HCT116 (cell line): ENCODE measurements around the gene UBE2G2. TPM values are rescaled to one million over a fixed set of nuclear protein-coding genes. Genes with fewer than 3 reads are reported as not detected.

Experiments used
- ATAC-seq: fragments of 200-7000 bp; cut with Tn5 transposase; 2 replicates; pipeline ENCODE4 v1.9.1; 2020; ENCODE audit warnings: mild to moderate bottlenecking, moderate library complexity
- BruUV-seq: library from RNA; stranded (reverse); fragments of 400-500 nt; replicated peaks from 2 replicates; lab custom pipeline; 2021; lab: Mats Ljungman, UMichigan
- CTCF ChIA-PET: fragments of 300-600 bp; sonication (Branson Sonifier 250); formaldehyde crosslinking; loops from one replicate; lab custom pipeline; 2021; ENCODE audit warnings: antibody characterized with exemption; lab: Charles Lee
- POLR2A ChIA-PET: fragments of 300-600, 350-600 bp; sonication (Branson Sonifier 250); formaldehyde crosslinking; loops from one replicate; lab custom pipeline; 2021; ENCODE audit warnings: antibody characterized with exemption; lab: Charles Lee
- RAD21 ChIA-PET, 2 experiments: fragments of 300-600 bp; sonication (Branson Sonifier 250); formaldehyde crosslinking; loops; one replicate each; lab custom pipeline; 2023; ENCODE audit warnings: low total read pairs in 2 of 2; ENCODE audit not compliant: uncharacterized antibody in 2 of 2, unreplicated experiment in 2 of 2, low non-redundant PET in 1 of 2; lab: Charles Lee
- DNase-seq: peaks from one replicate; pipeline ENCODE4 v3.0.0-alpha.2; 2010; ENCODE audit warnings: low read depth, low spot score
- H2AFZ ChIP-seq: fragments of 200-600 bp; shearing (Covaris generic), sonication (generic); 2 replicates; pipeline ENCODE4 v1.6.1; 2017; ENCODE audit warnings: low read depth, mixed run types, mixed read lengths, antibody characterized with exemption, low read length; ENCODE audit not compliant: poor library complexity, severe bottlenecking
- H3K27ac ChIP-seq: 2 replicates; pipeline ENCODE4 v1.5.1; 2012; ENCODE audit warnings: low read depth, low read length
- H3K27me3 ChIP-seq: fragments of 200-600 bp; sonication (generic); 2 replicates; pipeline ENCODE4 v1.6.1; 2016; ENCODE audit warnings: mixed run types, low read length, mixed read lengths; ENCODE audit not compliant: insufficient read depth
- H3K36me3 ChIP-seq, 2 experiments: fragments of 200-500 bp in 1 of 2; fragments of 200-600 bp in 1 of 2; sonication (Bioruptor generic) in 1 of 2; sonication (generic) in 1 of 2; 2 replicates each; pipeline versions ENCODE4 v1.5.1 to v1.6.1; 2014 to 2016; ENCODE audit warnings: low read length in 2 of 2, inconsistent platforms in 1 of 2, mixed read lengths in 1 of 2, mixed run types in 1 of 2; ENCODE audit not compliant: insufficient read depth in 2 of 2, control insufficient read depth in 1 of 2
- H3K4me1 ChIP-seq, 2 experiments: fragments of 200-600 bp in 1 of 2; sonication (generic) in 1 of 2; 2 replicates each; pipeline versions ENCODE4 v1.5.1 to v1.6.1; 2012 to 2017; ENCODE audit warnings: low read length in 2 of 2, inconsistent platforms in 1 of 2, mild to moderate bottlenecking in 1 of 2, mixed read lengths in 1 of 2, mixed run types in 1 of 2, moderate library complexity in 1 of 2; ENCODE audit not compliant: insufficient read depth in 2 of 2, control insufficient read depth in 1 of 2
- H3K4me2 ChIP-seq: fragments of 200-600 bp; sonication (generic); 2 replicates; pipeline ENCODE4 v1.6.1; 2017; ENCODE audit warnings: mixed run types, low read length, mixed read lengths
- H3K4me3 ChIP-seq, 2 experiments: fragments of 200-600 bp in 1 of 2; sonication (generic) in 1 of 2; replicated peaks in 1 of 2; 2 replicates each; pipeline ENCODE4 v1.5.1; 2011 to 2016; ENCODE audit warnings: low read length in 2 of 2, control low read depth in 1 of 2, low read depth in 1 of 2, mild to moderate bottlenecking in 1 of 2, mixed read lengths in 1 of 2, mixed run types in 1 of 2
- H3K79me2 ChIP-seq: fragments of 200-600 bp; sonication (generic); 2 replicates; pipeline ENCODE4 v1.6.1; 2017; ENCODE audit warnings: mild to moderate bottlenecking, mixed run types, low read length, moderate library complexity, mixed read lengths; ENCODE audit not compliant: insufficient read depth
- H3K9ac ChIP-seq: fragments of 200-600 bp; sonication (generic); 2 replicates; pipeline ENCODE4 v1.6.1; 2016; ENCODE audit warnings: low read length, mixed read lengths
- H3K9me2 ChIP-seq: fragments of 200-600 bp; sonication (generic), shearing (Covaris generic); 2 replicates; pipeline ENCODE4 v1.6.1; 2017; ENCODE audit warnings: mixed run types, mild to moderate bottlenecking, moderate library complexity; ENCODE audit not compliant: insufficient read depth
- H3K9me3 ChIP-seq, 2 experiments: fragments of 200-500 bp in 1 of 2; fragments of 200-600 bp in 1 of 2; sonication (Bioruptor generic) in 1 of 2; sonication (generic) in 1 of 2; 2 replicates each; pipeline ENCODE4 v1.6.1; 2014 to 2017; ENCODE audit warnings: low read length in 2 of 2, mixed read lengths in 2 of 2, inconsistent platforms in 1 of 2, low read depth in 1 of 2, mild to moderate bottlenecking in 1 of 2, mixed run types in 1 of 2, moderate library complexity in 1 of 2; ENCODE audit not compliant: control insufficient read depth in 1 of 2, insufficient read depth in 1 of 2
- H4K20me1 ChIP-seq: fragments of 200-600 bp; sonication (generic), shearing (Covaris generic); 2 replicates; pipeline ENCODE4 v1.6.1; 2017; ENCODE audit warnings: mixed run types, mild to moderate bottlenecking, moderate library complexity; ENCODE audit not compliant: insufficient read depth
- CTCF ChIP-seq, 3 experiments: fragments of 200-600 bp in 1 of 3; sonication (generic) in 1 of 3; IDR thresholded peaks in 2 of 3; conservative IDR thresholded peaks in 1 of 3; 2 replicates each; pipeline ENCODE4 v1.5.1; 2012 to 2017; ENCODE audit warnings: low read depth in 2 of 3, low read length in 2 of 3, antibody characterized with exemption in 1 of 3, borderline replicate concordance in 1 of 3, control low read depth in 1 of 3, mild to moderate bottlenecking in 1 of 3, mixed read lengths in 1 of 3, mixed run types in 1 of 3, moderate library complexity in 1 of 3; ENCODE audit not compliant: insufficient read depth in 1 of 3
- EGR1 ChIP-seq: IDR thresholded peaks from 2 replicates; pipeline ENCODE4 v1.6.1; 2012; ENCODE audit warnings: low read depth
- ELF1 ChIP-seq: IDR thresholded peaks from 2 replicates; pipeline ENCODE4 v1.6.1; 2012; ENCODE audit warnings: low read depth, borderline replicate concordance
- FOSL1 ChIP-seq: IDR thresholded peaks from 2 replicates; pipeline ENCODE4 v1.6.1; 2012; ENCODE audit warnings: low read depth
- MAX ChIP-seq: IDR thresholded peaks from 2 replicates; pipeline ENCODE4 v1.6.1; 2012
- REST ChIP-seq: IDR thresholded peaks from 2 replicates; pipeline ENCODE4 v1.6.1; 2012; ENCODE audit warnings: low read depth
- SIN3A ChIP-seq: IDR thresholded peaks from 2 replicates; pipeline ENCODE4 v1.6.1; 2012; ENCODE audit warnings: low read depth
- SP1 ChIP-seq: IDR thresholded peaks from 2 replicates; pipeline ENCODE4 v1.6.1; 2012; ENCODE audit warnings: low read depth
- SRF ChIP-seq: IDR thresholded peaks from 2 replicates; pipeline ENCODE4 v1.6.1; 2012; ENCODE audit warnings: low read depth
- YY1 ChIP-seq: IDR thresholded peaks from 2 replicates; pipeline ENCODE4 v1.6.1; 2011; ENCODE audit warnings: low read length, low read depth, moderate library complexity, mild to moderate bottlenecking; ENCODE audit not compliant: insufficient replicate concordance; ENCODE audit errors: extremely low read depth
- ZBTB33 ChIP-seq: IDR thresholded peaks from 2 replicates; pipeline ENCODE4 v1.6.1; 2011; ENCODE audit warnings: mild to moderate bottlenecking, low read length, moderate library complexity; ENCODE audit not compliant: insufficient replicate concordance; ENCODE audit errors: extremely low read depth
- ZFX ChIP-seq: fragments of 450-650 bp; IDR thresholded peaks from 2 replicates; pipeline ENCODE4 v1.6.1; 2017
- ZNF274 ChIP-seq: fragments of 200-500 bp; sonication (Bioruptor generic); IDR thresholded peaks from 2 replicates; pipeline ENCODE4 v1.6.1; 2014; ENCODE audit warnings: mild to moderate bottlenecking, low read depth, low read length, inconsistent platforms
- intact Hi-C: fragments of 100-400 bp; cut with micrococcal nuclease; formaldehyde crosslinking; loops from 2 replicates; pipeline ENCODE4 v1.10.0; 2022
- total RNA-seq: library from RNA; stranded (reverse); gene quantifications from one replicate; pipeline ENCODE4 v1.2.1, GENCODE V29; 2021; ENCODE audit not compliant: unreplicated experiment

The UBE2G2 gene
- total RNA-seq, 1 experiment from 2014 or later, result 86.5 TPM

GRCh38 chr21:44741921-44742320 is 59.7 kb downstream of the UBE2G2 start (continued):
- TF ChIP-seq CTCF (IDR thresholded peaks at IDR 0.05 in 2 of 3, conservative IDR thresholded peaks at IDR 0.05 in 1 of 3; ENCODE audit: borderline replicate concordance in 1 of 3, insufficient read depth in 1 of 3, low read depth in 2 of 3, low read length in 2 of 3) (no peak), ZFX (no peak), YY1 (no peak), SRF (no peak), ZNF274 (no peak), SIN3A (no peak), REST (no peak), FOSL1 (no peak)

- Histone ChIP-seq H3K4me1 (no peaks in the 10 kb centered on the region), H3K27ac (no peak overlapping the region), H3K27me3 (no peaks in the 10 kb centered on the region), H3K9me2 (no peaks in the 10 kb centered on the region), H3K79me2 (no peaks in the 10 kb centered on the region), H3K9me3 (no peaks in the 10 kb centered on the region), H3K9ac (no peak overlapping the region), H4K20me1 (no peaks in the 10 kb centered on the region), H2AFZ (no peak overlapping the region), H3K36me3 (no peaks in the 10 kb centered on the region), H3K4me2 (no peak overlapping the region), H3K4me3 (no peak overlapping the region)
- TF ChIP-seq FOSL1 (no peak), ZBTB33 (no peak), EGR1 (no peak), ELF1 (no peak), SRF (no peak), SP1 (no peak), MAX (no peak), SIN3A (no peak)
- ATAC-seq, result no peak
- no TSS peak for BruUV-seq
- DNase-seq, result no peak
- intact Hi-C loops, result no loop called here
- ChIA-PET CTCF (interaction anchor here (3.0 kb wide), 1 partner anchor 230 kb away, joined by 38 read pairs; no protein-coding TSS in a partner anchor), POLR2A (no interaction called here), RAD21 (no interaction called here)
Observed at GRCh38 chr21:44740742-44741141, 60.9 kb downstream of the UBE2G2 start.
